Measurements from ENCODE around the gene MSANTD2. TPM values are rescaled to one million over a fixed set of nuclear protein-coding genes. Genes with fewer than 3 reads are reported as not detected.

MSANTD2 gene
- total and polyA plus RNA-seq, 9 of the 15 experiments (the other 6 are each of a cell fraction or from before 2014, with no cell fraction given): 1.3 to 9.9 (median 5.3) TPM

- TF ChIP-seq SAP30 (IDR thresholded peaks at IDR 0.05; ENCODE audit: borderline replicate concordance, insufficient read depth, low read depth, low read length, poor library complexity, severe bottlenecking) (peak; percentile 36), U2AF2 (optimal IDR thresholded peaks at IDR 0.05; ENCODE audit: low read depth, low read length) (no peak), ZNF316 (IDR thresholded peaks at IDR 0.05) (no peak), FOXA3 (CRISPR knock-in tag; conservative IDR thresholded peaks at IDR 0.05 in 1 of 2, IDR thresholded peaks at IDR 0.05 in 1 of 2) (no peak), MCM7 (IDR thresholded peaks at IDR 0.05) (no peak), HOXB6 (CRISPR knock-in tag; IDR thresholded peaks at IDR 0.05; ENCODE audit: borderline replicate concordance) (no peak), CBX2 (IDR thresholded peaks at IDR 0.05; ENCODE audit: insufficient read depth, low read length, poor library complexity, severe bottlenecking) (no peak), FOXK1 (CRISPR knock-in tag; IDR thresholded peaks at IDR 0.05; ENCODE audit: borderline replicate concordance) (no peak), ZNF41 (CRISPR knock-in tag; conservative IDR thresholded peaks at IDR 0.05) (no peak), HLTF (IDR thresholded peaks at IDR 0.05) (no peak), NRF1 (conservative IDR thresholded peaks at IDR 0.05 in 1 of 2, IDR thresholded peaks at IDR 0.05 in 1 of 2) (peak; percentile 71 to 76), PRMT5 (CRISPR knock-in tag; IDR thresholded peaks at IDR 0.05) (no peak), ZNF57 (CRISPR knock-in tag; IDR thresholded peaks at IDR 0.05) (no peak), MYC (IDR thresholded peaks at IDR 0.05; ENCODE audit: low read depth, low read length) (peak; percentile 45), MYC (CRISPR knock-in tag; IDR thresholded peaks at IDR 0.05; ENCODE audit: borderline replicate concordance, low read depth) (no peak), GTF2B (IDR thresholded peaks at IDR 0.05; ENCODE audit: extremely low read depth, insufficient read length) (no peak), STAT6 (CRISPR knock-in tag; IDR thresholded peaks at IDR 0.05) (no peak), RNF219 (CRISPR knock-in tag; IDR thresholded peaks at IDR 0.05) (no peak), E4F1 (CRISPR knock-in tag; IDR thresholded peaks at IDR 0.05; ENCODE audit: borderline replicate concordance) (no peak), HIVEP1 (CRISPR knock-in tag; IDR thresholded peaks at IDR 0.05) (no peak), TCFL5 (CRISPR knock-in tag; conservative IDR thresholded peaks at IDR 0.05) (no peak)
Observed at GRCh38 chr11:124800226-124800929, at the start of gene MSANTD2 (continued).
